GM21526 (cell line): ENCODE results near the gene TUB.

Experiments
- ATAC-seq: cut with Tn5 transposase; IDR thresholded peaks from one replicate; pipeline ENCODE4 v1.9.1; 2021; ENCODE audit warnings: moderate library complexity; ENCODE audit not compliant: unreplicated experiment, low FRiP score

Gene TUB

GRCh38 chr11:8080674-8081590, at the start of gene TUB:
Gene TUB, plus strand, starts transcription at chr11:8081211. Its CDS starts 300 bp downstream, at chr11:8081511.
- ATAC-seq, result no peak

- no peak for ATAC-seq
These were observed 49.5 kb upstream of the TUB start for GRCh38 chr11:8031248-8032115.

GRCh38 chr11:8032122-8032521, 48.9 kb upstream of the TUB start:
- ATAC-seq, result no peak

- no peak for ATAC-seq
These were observed 48.3 kb upstream of the TUB start for GRCh38 chr11:8032576-8033304.

- peak; percentile 85 for ATAC-seq
These were observed 47.5 kb upstream of the TUB start for GRCh38 chr11:8033305-8034105.

GRCh38 chr11:8034106-8034585, 46.9 kb upstream of the TUB start:
- no peak for ATAC-seq

- no peak for ATAC-seq
These were observed 46.3 kb upstream of the TUB start for GRCh38 chr11:8034604-8035190.

GRCh38 chr11:8035200-8035855, 45.7 kb upstream of the TUB start:
- ATAC-seq, result no peak

- ATAC-seq, result no peak
These were observed 44.8 kb upstream of the TUB start for GRCh38 chr11:8036002-8036802.

GRCh38 chr11:8036986-8037385, 44.0 kb upstream of the TUB start:
- ATAC-seq, result no peak

GRCh38 chr11:8038393-8038792, 42.6 kb upstream of the TUB start:
- ATAC-seq, result no peak

GRCh38 chr11:8038811-8039529, 42.0 kb upstream of the TUB start:
- ATAC-seq, result no peak

- ATAC-seq, result no peak
These were observed 41.3 kb upstream of the TUB start for GRCh38 chr11:8039530-8040260.

- ATAC-seq, result no peak
These were observed 40.6 kb upstream of the TUB start for GRCh38 chr11:8040261-8040920.

GRCh38 chr11:8040921-8041285, 40.1 kb upstream of the TUB start:
- ATAC-seq, result no peak

GRCh38 chr11:8041576-8041975, 39.4 kb upstream of the TUB start:
- ATAC-seq, result no peak
